ENCODE results near the gene GPR17.

GPR17 gene

GRCh38 chr2:127646487-127647241 lies 711 bp downstream of the GPR17 start:
- TF ChIP-seq, protein P1, sequence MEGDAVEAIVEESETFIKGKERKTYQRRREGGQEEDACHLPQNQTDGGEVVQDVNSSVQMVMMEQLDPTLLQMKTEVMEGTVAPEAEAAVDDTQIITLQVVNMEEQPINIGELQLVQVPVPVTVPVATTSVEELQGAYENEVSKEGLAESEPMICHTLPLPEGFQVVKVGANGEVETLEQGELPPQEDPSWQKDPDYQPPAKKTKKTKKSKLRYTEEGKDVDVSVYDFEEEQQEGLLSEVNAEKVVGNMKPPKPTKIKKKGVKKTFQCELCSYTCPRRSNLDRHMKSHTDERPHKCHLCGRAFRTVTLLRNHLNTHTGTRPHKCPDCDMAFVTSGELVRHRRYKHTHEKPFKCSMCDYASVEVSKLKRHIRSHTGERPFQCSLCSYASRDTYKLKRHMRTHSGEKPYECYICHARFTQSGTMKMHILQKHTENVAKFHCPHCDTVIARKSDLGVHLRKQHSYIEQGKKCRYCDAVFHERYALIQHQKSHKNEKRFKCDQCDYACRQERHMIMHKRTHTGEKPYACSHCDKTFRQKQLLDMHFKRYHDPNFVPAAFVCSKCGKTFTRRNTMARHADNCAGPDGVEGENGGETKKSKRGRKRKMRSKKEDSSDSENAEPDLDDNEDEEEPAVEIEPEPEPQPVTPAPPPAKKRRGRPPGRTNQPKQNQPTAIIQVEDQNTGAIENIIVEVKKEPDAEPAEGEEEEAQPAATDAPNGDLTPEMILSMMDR (IDR thresholded peaks at IDR 0.05; ENCODE audit: insufficient read depth, low read length, missing control alignments), result no peak
- ChIA-PET CTCF (interaction anchor here (2.6 to 6.9 kb wide), 2 partner anchors 8 to 54 kb away, joined by 14 to 119 read pairs; no protein-coding TSS in a partner anchor), POLR2A (interaction anchor here (0.7 to 0.9 kb wide), 2 partner anchors 29 to 55 kb away, joined by 3 read pairs; partner anchors contain the start of gene LIMS2)
- H3K4me3 ChIP-seq (ENCODE audit: low read depth, low read length), result no peak overlapping the region
- no peak for DNase-seq (ENCODE audit: low read depth, low spot score)

GRCh38 chr2:127647242-127648190 lies 1.6 kb downstream of the GPR17 start:
- ChIA-PET POLR2A (interaction anchor here (0.7 to 0.9 kb wide), 2 partner anchors 28 to 56 kb away, joined by 3 read pairs; partner anchors contain the start of gene LIMS2), CTCF (interaction anchor here (1.0 to 6.9 kb wide), 4 partner anchors 9 to 133 kb away, joined by 4 to 119 read pairs (median 10); no protein-coding TSS in a partner anchor)
- TF ChIP-seq, protein P1 (IDR thresholded peaks at IDR 0.05; ENCODE audit: insufficient read depth, low read length, missing control alignments), result no peak
- DNase-seq (ENCODE audit: low read depth, low spot score), result no peak
- no peak overlapping the region for H3K4me3 ChIP-seq (ENCODE audit: low read depth, low read length)

DNA sequence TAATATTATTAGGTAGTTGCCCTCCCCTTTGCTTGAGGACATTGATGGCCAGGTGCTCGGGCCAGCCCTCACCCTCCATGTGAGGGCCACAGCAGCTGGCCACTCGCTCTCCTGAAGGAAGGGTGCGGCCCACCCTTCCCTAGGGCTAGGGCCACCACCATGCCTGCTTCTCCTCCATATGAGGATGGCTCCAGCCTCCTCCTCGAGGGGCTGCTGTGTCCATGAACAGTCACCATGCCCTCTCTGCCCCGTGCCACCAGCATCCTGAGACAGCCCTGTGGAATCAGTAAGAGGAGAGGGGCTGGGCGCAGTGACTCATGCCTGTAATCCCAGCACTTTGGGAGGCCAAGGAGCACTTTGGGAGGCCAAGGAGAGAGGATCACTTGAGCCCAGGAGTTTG lies 2.4 kb downstream of the GPR17 start:
- CTCF ChIA-PET, result interaction anchor here (1.0 to 6.9 kb wide), 4 partner anchors 9 to 134 kb away, joined by 4 to 119 read pairs (median 10); no protein-coding TSS in a partner anchor
- TF ChIP-seq, protein P1 (IDR thresholded peaks at IDR 0.05; ENCODE audit: insufficient read depth, low read length, missing control alignments), result no peak
- H3K4me3 ChIP-seq (ENCODE audit: low read depth, low read length), result no peak overlapping the region
- POLR2A ChIA-PET, result no interaction called here
- no peak for DNase-seq (ENCODE audit: low read depth, low spot score)

DNA sequence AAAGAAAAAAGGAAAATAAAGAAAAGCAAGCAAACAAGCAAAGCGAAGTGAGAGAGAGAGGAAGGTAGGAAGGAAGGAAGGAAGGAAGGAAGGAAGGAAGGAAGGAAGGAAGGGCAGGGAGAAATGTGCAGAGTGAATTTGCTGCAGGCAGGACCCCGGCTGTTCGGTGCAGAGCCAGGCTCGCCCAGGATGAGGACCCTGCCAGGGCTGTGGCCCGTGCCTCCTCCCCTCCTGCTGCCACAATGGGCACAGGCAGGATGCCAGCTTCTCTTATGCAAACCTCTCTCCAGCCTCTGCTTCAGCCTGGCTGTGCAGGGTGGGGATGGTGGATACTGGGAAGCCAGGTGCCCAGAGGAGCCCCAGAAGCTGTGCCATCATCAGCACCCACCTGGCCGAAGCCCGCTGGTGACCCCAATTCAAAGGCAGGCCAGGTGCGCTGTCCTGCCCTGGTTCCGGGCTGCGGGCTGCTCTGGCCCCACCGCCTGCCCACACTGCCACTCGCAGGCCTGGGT lies 3.2 kb downstream of the GPR17 start:
- no peak overlapping the region for H3K4me3 ChIP-seq (ENCODE audit: low read depth, low read length)
- POLR2A ChIA-PET, result no interaction called here
- no peak for DNase-seq (ENCODE audit: low read depth, low spot score)
- TF ChIP-seq, protein P1 (IDR thresholded peaks at IDR 0.05; ENCODE audit: insufficient read depth, low read length, missing control alignments), result no peak
- CTCF ChIA-PET, result interaction anchor here (1.0 to 6.9 kb wide), 14 partner anchors 8 to 325 kb away, joined by 3 to 119 read pairs (median 7); no protein-coding TSS in a partner anchor

DNA sequence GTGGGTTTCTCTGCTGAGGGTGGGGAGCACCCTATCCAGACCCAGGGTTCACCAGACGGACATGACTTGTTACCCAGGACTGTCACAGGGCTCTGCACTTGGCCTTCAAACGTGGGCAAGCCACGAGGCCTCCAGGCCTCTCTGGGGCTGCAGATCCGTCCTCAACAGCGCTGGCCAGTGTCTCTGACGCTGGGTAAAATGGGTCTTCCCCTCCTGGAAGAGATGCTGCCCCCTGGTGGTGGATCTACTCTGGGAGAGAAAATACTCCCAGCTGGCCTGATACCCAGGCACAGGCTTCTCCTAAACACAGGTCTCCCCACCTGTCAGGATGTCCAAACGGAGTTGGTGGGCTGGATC lies 3.7 kb downstream of the GPR17 start:
- POLR2A ChIA-PET, result no interaction called here
- TF ChIP-seq, protein P1 (IDR thresholded peaks at IDR 0.05; ENCODE audit: insufficient read depth, low read length, missing control alignments), result peak; percentile 79
- no peak overlapping the region for H3K4me3 ChIP-seq (ENCODE audit: low read depth, low read length)
- CTCF ChIA-PET, result interaction anchor here (0.6 to 6.9 kb wide), 37 partner anchors 8 to 458 kb away, joined by 3 to 119 read pairs (median 4); partner anchors contain the start of genes IWS1 and LIMS2
- no peak for DNase-seq (ENCODE audit: low read depth, low spot score)

All from AG04449 (cell line).